Activated gamma-delta T cell (primary cell): ENCODE results near the gene MYZAP.

Experiments
- DNase-seq: peaks from one replicate; lab custom pipeline; 2025; lab: John Stamatoyannopoulos, UW

Gene MYZAP

GRCh38 chr15:57563416-57563815, 28.3 kb upstream of the MYZAP start:
- DNase-seq: no peak

GRCh38 chr15:57565311-57565710, 26.4 kb upstream of the MYZAP start:
- DNase-seq: no peak

- DNase-seq: no peak
Observed at GRCh38 chr15:57566834-57567233, 24.9 kb upstream of the MYZAP start.

GRCh38 chr15:57567891-57568290, 23.8 kb upstream of the MYZAP start:
- DNase-seq: no peak

GRCh38 chr15:57568299-57568698, 23.4 kb upstream of the MYZAP start:
- no peak for DNase-seq

- DNase-seq: no peak
Observed at GRCh38 chr15:57570340-57570739, 21.4 kb upstream of the MYZAP start.

GRCh38 chr15:57570994-57571393, 20.7 kb upstream of the MYZAP start:
- no peak for DNase-seq

GRCh38 chr15:57571725-57572124, 20.0 kb upstream of the MYZAP start:
- DNase-seq: no peak

GRCh38 chr15:57572468-57572867, 19.2 kb upstream of the MYZAP start:
- DNase-seq: no peak

- no peak for DNase-seq
Observed at GRCh38 chr15:57573151-57573550, 18.6 kb upstream of the MYZAP start.

GRCh38 chr15:57575363-57575762, 16.3 kb upstream of the MYZAP start:
- no peak for DNase-seq

GRCh38 chr15:57578288-57578900, 13.3 kb upstream of the MYZAP start:
- DNase-seq: no peak

- DNase-seq: no peak
Observed at GRCh38 chr15:57580428-57580827, 11.3 kb upstream of the MYZAP start.

GRCh38 chr15:57580866-57581265, 10.8 kb upstream of the MYZAP start:
- no peak for DNase-seq

- DNase-seq: no peak
Observed at GRCh38 chr15:57582090-57582489, 9.6 kb upstream of the MYZAP start.

- no peak for DNase-seq
Observed at GRCh38 chr15:57583282-57583681, 8.4 kb upstream of the MYZAP start.

- no peak for DNase-seq
Observed at GRCh38 chr15:57583720-57584119, 8.0 kb upstream of the MYZAP start.

GRCh38 chr15:57586661-57587424, 4.9 kb upstream of the MYZAP start:
- no peak for DNase-seq

- DNase-seq: no peak
Observed at GRCh38 chr15:57589281-57589680, 2.4 kb upstream of the MYZAP start.

- DNase-seq: no peak
Observed at GRCh38 chr15:57589754-57590153, 1.9 kb upstream of the MYZAP start.

- no peak for DNase-seq
Observed at GRCh38 chr15:57591237-57591821, 375 bp upstream of the MYZAP start.

- DNase-seq: no peak
Observed at GRCh38 chr15:57592426-57592825, 722 bp downstream of the MYZAP start.

GRCh38 chr15:57592836-57593420, 1.2 kb downstream of the MYZAP start:
- DNase-seq: no peak
